H1 (cell line): Measurements from ENCODE around the gene FFAR2. TPM values are rescaled to one million over a fixed set of nuclear protein-coding genes. Genes with fewer than 3 reads are reported as not detected.

Source experiments
- polyA plus RNA-seq, 7 experiments: library from polyadenylated mRNA; depleted of rRNA in 3 of 7; stranded (reverse) in 5 of 7; unstranded in 2 of 7; fragments of >200 nt in 5 of 7; fragments of 200-250 nt in 2 of 7; gene quantifications; 1 replicate in 5 of 7; 2 replicates in 1 of 7; 4 replicates in 1 of 7; pipeline versions ENCODE4 v1.2.1 to v1.2.3, GENCODE V29; 2011 to 2013; ENCODE audit warnings: missing spikeins in 2 of 7, mixed read lengths in 2 of 7
- small RNA-seq: library from polyadenylated mRNA; stranded (forward); fragments of <200 nt; extraction: miRNeasy Mini kit (QIAGEN cat#:217004); gene quantifications from one replicate; pipeline ENCODE3, GENCODE V24; 2013; ENCODE audit not compliant: insufficient read depth
- total RNA-seq: library from RNA; stranded (reverse); fragmentation: NEBNext Ultra II Directional; extraction: Animal tissue kit (Norgen Biotek cat#: 25700); gene quantifications from 2 replicates; pipeline ENCODE4 v1.2.1, GENCODE V29; 2021

FFAR2 gene
- total and polyA plus RNA-seq, 2 of the 8 experiments (the other 6 are each of a cell fraction or from before 2014, with no cell fraction given): not detected

Small RNA genes lying within 50 kb of the gene (small RNA-seq; reads per million reads assigned to genes)
- not detected for gene RN7SL491P

Other genes starting within 250 kb of the FFAR2 start
- gene FAM187B, start 219.5 kb upstream of the FFAR2 start, total RNA-seq: not detected in 2 replicates
- gene FAM187B, start 219.5 kb upstream of the FFAR2 start, polyA plus RNA-seq (2011; rRNA removed): 0.09 TPM in 1 of 2 replicates, not detected in the other
- gene LSR, start 199.3 kb upstream of the FFAR2 start, total RNA-seq: 159 and 166 TPM in 2 replicates
- 186 and 296 TPM in 2 replicates for gene LSR, start 199.3 kb upstream of the FFAR2 start, polyA plus RNA-seq (2011; rRNA removed)
- gene USF2, start 179.3 kb upstream of the FFAR2 start, total RNA-seq: 109 and 113 TPM in 2 replicates
- gene USF2, start 179.3 kb upstream of the FFAR2 start, polyA plus RNA-seq (2011; rRNA removed): 74.1 and 119 TPM in 2 replicates
- gene HAMP, start 165.7 kb upstream of the FFAR2 start, total RNA-seq: not detected in 2 replicates
- 0.06 and 0.08 TPM in 2 replicates for gene HAMP, start 165.7 kb upstream of the FFAR2 start, polyA plus RNA-seq (2011; rRNA removed)
- gene MAG, start 156.1 kb upstream of the FFAR2 start, total RNA-seq: 0.46 and 1.3 TPM in 2 replicates
- 0.20 and 0.72 TPM in 2 replicates for gene MAG, start 156.1 kb upstream of the FFAR2 start, polyA plus RNA-seq (2011; rRNA removed)
- gene CD22, start 119.1 kb upstream of the FFAR2 start, total RNA-seq: 0.54 and 0.60 TPM in 2 replicates
- gene CD22, start 119.1 kb upstream of the FFAR2 start, polyA plus RNA-seq (2011; rRNA removed): 0.06 and 0.42 TPM in 2 replicates
- not detected in 2 replicates for gene FFAR1, start 100.4 kb upstream of the FFAR2 start, total RNA-seq
- gene FFAR1, start 100.4 kb upstream of the FFAR2 start, polyA plus RNA-seq (2011; rRNA removed): not detected in 2 replicates
- gene FFAR3, start 89.8 kb upstream of the FFAR2 start, total RNA-seq: not detected in 2 replicates
- gene FFAR3, start 89.8 kb upstream of the FFAR2 start, polyA plus RNA-seq (2011; rRNA removed): 0.24 TPM in 1 of 2 replicates, not detected in the other
- not detected in 2 replicates for gene GPR42, start 77.2 kb upstream of the FFAR2 start, total RNA-seq
- not detected in 2 replicates for gene GPR42, start 77.2 kb upstream of the FFAR2 start, polyA plus RNA-seq (2011; rRNA removed)
- gene KRTDAP, start 42.2 kb downstream of the FFAR2 start, total RNA-seq: 0.69 and 1.0 TPM in 2 replicates
- 0.88 and 1.1 TPM in 2 replicates for gene KRTDAP, start 42.2 kb downstream of the FFAR2 start, polyA plus RNA-seq (2011; rRNA removed)
- gene DMKN, start 65.4 kb downstream of the FFAR2 start, total RNA-seq: 286 and 290 TPM in 2 replicates
- 330 and 379 TPM in 2 replicates for gene DMKN, start 65.4 kb downstream of the FFAR2 start, polyA plus RNA-seq (2011; rRNA removed)
- gene SBSN, start 80.1 kb downstream of the FFAR2 start, total RNA-seq: not detected in 2 replicates
- not detected in 2 replicates for gene SBSN, start 80.1 kb downstream of the FFAR2 start, polyA plus RNA-seq (2011; rRNA removed)
- not detected in 2 replicates for gene GAPDHS, start 85.2 kb downstream of the FFAR2 start, total RNA-seq
- 0.26 and 0.47 TPM in 2 replicates for gene GAPDHS, start 85.2 kb downstream of the FFAR2 start, polyA plus RNA-seq (2011; rRNA removed)
- gene TMEM147, start 97.4 kb downstream of the FFAR2 start, total RNA-seq: 157 and 159 TPM in 2 replicates
- 372 and 418 TPM in 2 replicates for gene TMEM147, start 97.4 kb downstream of the FFAR2 start, polyA plus RNA-seq (2011; rRNA removed)
- gene ATP4A, start 115.4 kb downstream of the FFAR2 start, total RNA-seq: 0.31 and 0.50 TPM in 2 replicates
- 1.2 and 1.4 TPM in 2 replicates for gene ATP4A, start 115.4 kb downstream of the FFAR2 start, polyA plus RNA-seq (2011; rRNA removed)
- gene PMIS2, start 137.9 kb downstream of the FFAR2 start, total RNA-seq: not detected in 2 replicates
- gene PMIS2, start 137.9 kb downstream of the FFAR2 start, polyA plus RNA-seq (2011; rRNA removed): 0.25 TPM in 1 of 2 replicates, not detected in the other
- gene HAUS5, start 164.5 kb downstream of the FFAR2 start, total RNA-seq: 18.9 and 25.7 TPM in 2 replicates
- gene HAUS5, start 164.5 kb downstream of the FFAR2 start, polyA plus RNA-seq (2011; rRNA removed): 13.8 and 20.1 TPM in 2 replicates
- 80.8 and 83.3 TPM in 2 replicates for gene RBM42, start 180.8 kb downstream of the FFAR2 start, total RNA-seq
- 59.8 and 83.6 TPM in 2 replicates for gene RBM42, start 180.8 kb downstream of the FFAR2 start, polyA plus RNA-seq (2011; rRNA removed)
- gene ETV2, start 193.5 kb downstream of the FFAR2 start, total RNA-seq: 0.88 and 1.8 TPM in 2 replicates
- gene ETV2, start 193.5 kb downstream of the FFAR2 start, polyA plus RNA-seq (2011; rRNA removed): 1.3 and 2.3 TPM in 2 replicates
- gene COX6B1, start 200.1 kb downstream of the FFAR2 start, total RNA-seq: 436 and 437 TPM in 2 replicates
- gene COX6B1, start 200.1 kb downstream of the FFAR2 start, polyA plus RNA-seq (2011; rRNA removed): 884 and 1,052 TPM in 2 replicates
- gene UPK1A, start 218.3 kb downstream of the FFAR2 start, total RNA-seq: 0.56 and 0.61 TPM in 2 replicates
- gene UPK1A, start 218.3 kb downstream of the FFAR2 start, polyA plus RNA-seq (2011; rRNA removed): 9.8 and 9.9 TPM in 2 replicates